Endometrial microvascular endothelial cells (primary cell): ENCODE measurements around the gene WNT9A. TPM values are rescaled to one million over a fixed set of nuclear protein-coding genes. Genes with fewer than 3 reads are reported as not detected.

Experiments
- in situ Hi-C: cut with HindIII; loops from 2 replicates; pipeline ENCODE4 v1.10.0; 2017; ENCODE audit warnings: low sequenced_read_pairs, low pct_unique_long_range_greater_than_20kb; ENCODE audit errors: inconsistent ontology term
- total RNA-seq: library from RNA; depleted of rRNA; stranded (reverse); fragments of >200 nt; gene quantifications from one replicate; pipeline ENCODE4 v1.2.3, GENCODE V29; 2015; ENCODE audit errors: inconsistent ontology term

Gene WNT9A
- total RNA-seq, 1 donor from 2014 or later = not detected

- in situ Hi-C loops = no loop called here
Observed at GRCh38 chr1:227927971-227928741, 19.6 kb downstream of the WNT9A start.

GRCh38 chr1:227926896-227927885, 20.5 kb downstream of the WNT9A start:
- in situ Hi-C loops = no loop called here

GRCh38 chr1:227926216-227926791, 21.4 kb downstream of the WNT9A start:
- in situ Hi-C loops = no loop called here

- in situ Hi-C loops = no loop called here
Observed at GRCh38 chr1:227925582-227926198, 22.0 kb downstream of the WNT9A start.

- in situ Hi-C loops = no loop called here
Observed at GRCh38 chr1:227924833-227925574, 22.7 kb downstream of the WNT9A start.

- in situ Hi-C loops = no loop called here
Observed at GRCh38 chr1:227924168-227924832, 23.4 kb downstream of the WNT9A start.

- in situ Hi-C loops = no loop called here
Observed at GRCh38 chr1:227923353-227924167, 24.2 kb downstream of the WNT9A start.

- in situ Hi-C loops = no loop called here
Observed at GRCh38 chr1:227922501-227923352, 25.0 kb downstream of the WNT9A start.

GRCh38 chr1:227921461-227922185, 26.1 kb downstream of the WNT9A start:
- in situ Hi-C loops = no loop called here

- in situ Hi-C loops = no loop called here
Observed at GRCh38 chr1:227920896-227921295, 26.8 kb downstream of the WNT9A start.

- in situ Hi-C loops = no loop called here
Observed at GRCh38 chr1:227920426-227920825, 27.3 kb downstream of the WNT9A start.

GRCh38 chr1:227919906-227920305, 27.8 kb downstream of the WNT9A start:
- in situ Hi-C loops = no loop called here

GRCh38 chr1:227918736-227919135, 29.0 kb downstream of the WNT9A start:
- in situ Hi-C loops = no loop called here

- in situ Hi-C loops = no loop called here
Observed at GRCh38 chr1:227918083-227918700, 29.5 kb downstream of the WNT9A start.
